ENCODE data around the gene SLC35D2.
"Not testable (repeated sequence)": the region's sequence is repeated elsewhere in the genome, so short reads cannot be mapped to it uniquely, and the experiment has no call there.

The SLC35D2 gene

DNA sequence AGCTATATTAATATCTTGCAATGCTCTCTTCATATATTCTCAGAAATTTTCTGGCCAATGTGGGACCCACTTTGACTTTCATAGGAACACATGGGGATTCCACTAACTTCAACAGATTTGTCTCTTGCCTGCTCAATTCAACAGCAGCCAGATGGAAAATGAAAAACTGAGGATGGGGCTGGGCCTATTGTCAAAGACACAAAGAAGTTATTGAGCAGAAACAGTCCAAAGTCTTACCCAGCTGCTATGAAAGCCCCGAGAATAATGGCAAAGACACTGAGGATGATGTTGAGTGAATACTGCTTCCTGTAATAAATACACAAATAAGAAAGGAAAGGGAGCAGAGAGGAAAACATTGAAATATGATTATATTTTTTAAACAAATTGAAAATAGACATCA, 32.6 kb downstream of the SLC35D2 start:
- no peak for FAIRE-seq

- no peak for FAIRE-seq
Measured at GRCh38 chr9:96348261-96348660, 35.2 kb downstream of the SLC35D2 start.

DNA sequence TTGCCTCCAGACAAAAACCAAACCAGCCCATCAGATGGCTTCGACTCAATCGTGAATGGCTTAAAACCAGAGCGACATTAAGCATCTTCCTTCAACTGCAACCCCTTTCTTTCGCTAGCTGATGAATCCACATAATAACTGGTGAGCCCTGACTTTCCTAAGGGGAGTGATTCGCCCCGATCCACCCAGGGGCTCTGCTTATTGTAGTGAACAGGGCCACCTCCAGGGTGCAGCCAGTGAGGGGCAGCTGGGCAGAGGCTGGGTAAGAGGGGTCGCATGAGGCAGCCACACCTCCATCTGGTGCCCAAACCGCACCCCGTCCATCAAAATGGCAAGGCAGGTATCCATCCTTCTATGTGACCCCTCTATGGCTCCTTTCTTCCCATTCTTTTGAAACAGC, 38.0 kb downstream of the SLC35D2 start:
- FAIRE-seq, result no peak

GRCh38 chr9:96344458-96345180, 38.9 kb downstream of the SLC35D2 start:
- no peak for FAIRE-seq

- FAIRE-seq, result no peak
Measured at GRCh38 chr9:96343515-96344360, 39.8 kb downstream of the SLC35D2 start.

DNA sequence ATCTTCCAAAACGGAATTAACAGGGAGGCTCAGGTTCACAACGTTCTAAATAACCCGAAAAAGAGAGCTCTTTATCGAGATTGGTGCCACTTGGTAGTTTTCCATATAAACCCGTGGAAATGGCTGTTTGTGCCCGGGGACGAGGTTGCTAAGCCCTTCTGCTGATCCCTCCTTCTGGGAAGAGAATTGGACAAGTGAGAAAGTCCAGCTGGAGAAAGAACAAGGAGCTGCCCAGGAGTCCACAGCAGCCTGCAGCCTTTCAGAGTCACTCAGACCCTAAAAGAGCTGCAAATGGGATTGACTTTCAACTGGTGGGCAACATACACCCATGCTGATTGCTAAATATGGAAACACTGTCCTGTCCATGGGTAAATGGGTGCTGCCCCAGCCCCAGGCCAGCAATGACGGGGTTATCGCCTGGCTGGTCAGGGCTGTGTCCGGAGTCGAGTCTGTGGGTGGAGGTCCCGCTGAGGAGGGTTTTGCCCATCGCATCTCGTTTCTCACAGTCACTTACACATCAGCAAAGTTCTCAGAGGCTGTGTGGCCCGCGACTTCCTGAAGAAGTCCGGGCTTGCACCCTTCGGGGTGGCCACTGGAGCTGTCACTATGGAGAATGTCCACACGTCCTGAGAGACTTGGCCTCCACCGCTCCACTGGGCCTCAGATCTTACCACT, 40.8 kb downstream of the SLC35D2 start:
- FAIRE-seq, result no peak

DNA sequence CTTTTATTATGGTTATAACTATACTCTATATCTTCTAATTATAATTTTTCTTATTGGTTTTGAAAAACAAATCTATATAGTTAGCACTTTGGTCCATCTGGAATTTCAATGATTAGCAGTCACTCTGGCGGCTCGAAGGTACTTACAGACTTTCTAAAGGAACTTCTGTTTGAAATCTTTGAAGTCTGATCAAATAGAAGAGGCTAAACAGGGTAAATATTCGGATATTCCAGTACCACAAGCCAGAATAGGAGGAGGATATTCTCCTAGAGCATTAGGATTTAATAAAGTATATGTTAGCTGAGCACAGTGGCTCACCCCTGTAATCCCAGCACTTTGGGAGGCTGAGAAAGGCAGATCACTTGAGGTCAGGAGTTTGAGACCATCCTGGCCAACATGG, 42.8 kb downstream of the SLC35D2 start:
- no peak for FAIRE-seq

DNA sequence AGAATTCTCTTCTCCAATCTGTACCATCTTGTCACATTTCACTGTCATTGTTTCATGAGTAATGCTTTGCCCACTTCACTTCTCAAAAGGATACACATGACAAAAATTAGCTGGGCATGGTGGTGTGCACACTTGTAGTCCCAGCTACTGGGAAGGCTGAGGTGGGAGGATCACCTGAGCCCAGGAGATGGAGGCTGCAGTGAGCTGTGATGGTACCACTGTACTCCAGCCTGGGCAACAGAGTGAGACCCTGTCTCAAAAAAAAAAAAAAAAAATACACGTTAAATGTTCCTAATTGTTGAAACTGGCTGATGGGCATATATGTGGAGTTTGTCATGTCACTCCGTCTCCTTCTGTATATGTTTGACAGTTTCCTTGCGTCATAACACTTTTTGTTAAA, 45.2 kb downstream of the SLC35D2 start:
- FAIRE-seq, result no peak

- FAIRE-seq, result no peak
Measured at GRCh38 chr9:96333958-96334357, 49.6 kb downstream of the SLC35D2 start.

- no peak for FAIRE-seq
Measured at GRCh38 chr9:96331236-96331947, 52.1 kb downstream of the SLC35D2 start.

DNA sequence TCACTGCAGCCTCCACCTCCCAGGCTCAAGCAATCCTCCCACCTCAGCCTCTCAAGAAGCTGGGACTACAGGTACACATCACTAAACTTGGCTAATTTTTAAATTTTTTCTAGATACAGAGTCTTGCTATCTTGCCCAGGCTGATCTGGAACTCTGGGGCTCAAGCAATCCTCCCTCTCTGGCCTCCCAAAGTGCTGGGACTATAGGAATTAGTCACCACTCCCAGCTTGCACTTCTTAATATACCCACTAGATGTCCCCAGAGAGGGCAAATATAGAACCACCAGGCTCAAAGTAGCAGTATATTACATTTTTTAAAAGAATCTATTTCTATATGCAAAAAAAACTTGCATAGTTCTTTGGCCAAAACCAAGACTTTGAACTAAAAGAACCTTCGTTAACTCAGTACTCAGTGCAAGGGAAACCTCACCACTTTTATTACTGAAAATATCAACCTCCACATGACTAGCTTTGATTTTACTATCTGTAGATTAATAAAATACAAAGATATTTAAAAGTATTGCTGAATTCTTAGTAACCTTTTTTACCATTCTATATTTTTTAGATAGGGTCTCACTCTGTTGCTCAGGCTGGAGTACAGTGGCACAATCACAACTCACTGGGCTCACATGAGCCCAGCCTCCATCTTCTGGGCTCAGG, 55.7 kb downstream of the SLC35D2 start:
- peak; percentile 64 for FAIRE-seq

GRCh38 chr9:96323169-96323568, 60.3 kb downstream of the SLC35D2 start:
- FAIRE-seq, result no peak

GRCh38 chr9:96322736-96323135, 60.8 kb downstream of the SLC35D2 start:
- FAIRE-seq, result not testable (repeated sequence)

GRCh38 chr9:96322210-96322609, 61.3 kb downstream of the SLC35D2 start:
- not testable (repeated sequence) for FAIRE-seq

- no peak for FAIRE-seq
Measured at GRCh38 chr9:96321515-96321914, 62.0 kb downstream of the SLC35D2 start.

DNA sequence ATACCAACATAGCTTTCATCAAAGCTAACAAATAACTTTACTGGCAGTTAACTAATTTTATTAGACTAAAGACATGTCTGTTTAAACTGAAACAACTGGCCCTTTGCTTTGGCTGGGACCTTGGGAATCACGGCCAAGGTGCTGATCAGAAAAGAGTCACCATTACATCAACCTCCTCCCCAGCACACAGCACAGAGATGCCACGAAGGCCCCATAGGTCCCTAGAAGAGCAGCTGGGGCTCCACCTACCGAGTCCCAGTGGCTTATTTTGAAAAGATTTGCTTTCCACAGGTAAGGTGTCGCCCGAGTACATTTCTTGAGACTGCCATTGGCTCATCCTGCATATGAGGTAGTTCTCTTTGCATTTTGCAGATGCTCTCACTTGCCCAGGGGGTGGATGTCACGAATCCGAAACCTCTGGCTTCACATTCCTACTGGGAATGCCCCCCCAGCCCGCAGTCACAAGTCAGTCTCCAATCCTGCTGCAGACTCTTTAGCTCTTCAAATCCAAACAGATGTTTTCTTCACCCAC, 62.7 kb downstream of the SLC35D2 start:
- no peak for FAIRE-seq

- FAIRE-seq, result no peak
Measured at GRCh38 chr9:96318921-96319565, 64.5 kb downstream of the SLC35D2 start.

- peak; percentile 95 for FAIRE-seq
Measured at GRCh38 chr9:96317335-96317980, 66.1 kb downstream of the SLC35D2 start.

DNA sequence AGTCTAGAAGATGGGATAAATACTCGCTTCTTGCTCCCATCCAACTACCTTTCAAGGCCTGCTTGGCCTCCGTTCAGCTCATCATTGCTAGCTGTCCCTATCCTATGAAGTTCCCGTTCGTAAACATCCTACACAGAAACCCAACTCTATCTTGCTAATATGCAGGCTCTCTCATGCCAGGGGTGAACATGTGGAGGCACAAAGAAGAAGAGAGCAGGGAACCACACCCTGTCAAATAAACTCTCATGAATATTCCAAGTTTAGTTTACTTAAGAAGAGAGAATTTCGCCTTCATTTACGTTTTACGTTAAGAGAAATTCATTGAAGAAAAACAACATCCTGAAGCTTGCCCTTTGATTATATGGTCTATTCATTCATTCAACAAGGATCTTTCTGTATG, 73.7 kb downstream of the SLC35D2 start:
- no peak for FAIRE-seq

- not testable (repeated sequence) for FAIRE-seq
Measured at GRCh38 chr9:96306958-96307357, 76.6 kb downstream of the SLC35D2 start.

- no peak for FAIRE-seq
Measured at GRCh38 chr9:96305171-96305570, 78.3 kb downstream of the SLC35D2 start.
